GM18505 (cell line): ENCODE results near the gene SHC2.
"Not testable (repeated sequence)": the region's sequence is repeated elsewhere in the genome, so short reads cannot be mapped to it uniquely, and the experiment has no call there.

ENCODE experiments used
- ATAC-seq: cut with Tn5 transposase; IDR thresholded peaks from one replicate; pipeline ENCODE4 v1.9.1; 2021; ENCODE audit not compliant: unreplicated experiment
- POLR2A ChIP-seq: IDR thresholded peaks from 4 replicates; pipeline ENCODE4 v1.6.1; 2011; ENCODE audit warnings: borderline replicate concordance; ENCODE audit not compliant: insufficient read depth, insufficient read length; ENCODE audit errors: extremely low read depth

The SHC2 gene

GRCh38 chr19:412356-413355 is 48.2 kb downstream of the SHC2 start:
- ATAC-seq, result no peak
- no peak for TF ChIP-seq POLR2A

DNA sequence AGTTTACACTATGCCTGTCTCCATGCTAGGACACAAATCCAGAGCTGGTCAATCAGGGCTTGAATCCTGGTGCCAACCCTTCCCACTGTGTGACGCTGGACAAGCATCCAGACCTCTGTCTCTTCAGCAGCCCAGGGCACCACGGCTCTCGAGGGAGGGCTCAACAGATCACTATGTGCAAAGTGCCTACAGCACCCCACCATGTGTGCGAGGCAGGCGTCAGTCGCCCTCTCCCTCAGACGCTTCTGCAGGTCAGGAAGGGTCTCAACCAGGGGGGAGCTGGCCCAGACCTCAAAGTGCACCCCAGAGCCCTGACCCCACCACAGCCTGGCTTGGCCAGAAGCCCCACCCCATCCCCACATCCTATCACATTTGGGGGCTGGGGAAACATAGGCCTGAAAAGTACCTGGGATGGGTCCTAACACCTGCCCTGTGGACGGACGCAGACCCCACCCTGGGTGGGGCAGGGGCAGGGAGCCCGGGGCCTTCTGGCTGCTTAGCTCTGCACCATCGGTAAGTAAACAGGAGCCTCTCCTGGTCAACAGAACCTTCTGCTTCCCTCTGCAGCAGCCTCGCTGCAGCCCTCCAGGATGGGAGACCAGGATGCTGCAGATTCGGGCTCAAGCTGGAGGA is 49.0 kb downstream of the SHC2 start:
- no peak for ATAC-seq
- no peak for TF ChIP-seq POLR2A

DNA sequence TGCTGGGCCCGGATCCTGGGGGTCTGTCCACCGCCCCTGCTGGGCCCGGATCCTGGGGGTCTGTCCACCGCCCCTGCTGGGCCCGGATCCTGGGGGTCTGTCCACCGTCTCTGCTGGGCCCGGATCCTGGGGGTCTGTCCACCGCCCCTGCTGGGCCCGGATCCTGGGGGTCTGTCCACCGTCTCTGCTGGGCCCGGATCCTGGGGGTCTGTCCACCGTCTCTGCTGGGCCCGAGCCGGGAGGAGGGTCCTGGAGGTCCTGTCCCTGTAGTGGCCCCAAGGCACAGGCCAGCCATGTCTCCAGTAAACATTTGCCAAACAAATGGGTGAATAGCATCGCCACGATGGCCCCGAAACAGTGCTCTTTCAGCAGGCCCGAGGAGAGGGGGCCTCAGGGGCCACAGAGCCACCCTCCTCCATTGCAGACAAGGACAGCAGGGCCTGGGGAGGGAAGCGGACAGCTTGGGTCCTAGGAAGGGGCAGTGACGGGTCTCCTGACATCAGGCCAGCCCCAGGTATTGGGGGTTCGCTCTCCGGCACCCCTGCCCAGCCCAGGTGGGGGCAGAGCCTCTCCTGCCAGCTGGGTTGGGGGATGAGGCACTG is 49.6 kb downstream of the SHC2 start:
- ATAC-seq, result not testable (repeated sequence)

GRCh38 chr19:410243-410781 is 50.5 kb downstream of the SHC2 start:
- no peak for ATAC-seq
- TF ChIP-seq POLR2A, result no peak

- ATAC-seq, result no peak
- TF ChIP-seq POLR2A, result no peak
Measured at GRCh38 chr19:409516-410242, 51.2 kb downstream of the SHC2 start.

- no peak for TF ChIP-seq POLR2A
Measured at GRCh38 chr19:408902-409515, 51.8 kb downstream of the SHC2 start, which contains the start of gene C2CD4C. Gene C2CD4C (minus strand): TSS chr19:409147. CDS start chr19:408361, 786 bp downstream.

GRCh38 chr19:408441-408901 is 52.4 kb downstream of the SHC2 start:
- no peak for TF ChIP-seq POLR2A
- ATAC-seq, result no peak

More at GRCh38 chr19:408902-409515, 51.8 kb downstream of the SHC2 start, which contains the start of gene C2CD4C:
- ATAC-seq, result no peak

- no peak for ATAC-seq
- no peak for TF ChIP-seq POLR2A
Measured at GRCh38 chr19:407511-408440, 53.1 kb downstream of the SHC2 start.

GRCh38 chr19:406971-407510 is 53.8 kb downstream of the SHC2 start:
- no peak for ATAC-seq

DNA sequence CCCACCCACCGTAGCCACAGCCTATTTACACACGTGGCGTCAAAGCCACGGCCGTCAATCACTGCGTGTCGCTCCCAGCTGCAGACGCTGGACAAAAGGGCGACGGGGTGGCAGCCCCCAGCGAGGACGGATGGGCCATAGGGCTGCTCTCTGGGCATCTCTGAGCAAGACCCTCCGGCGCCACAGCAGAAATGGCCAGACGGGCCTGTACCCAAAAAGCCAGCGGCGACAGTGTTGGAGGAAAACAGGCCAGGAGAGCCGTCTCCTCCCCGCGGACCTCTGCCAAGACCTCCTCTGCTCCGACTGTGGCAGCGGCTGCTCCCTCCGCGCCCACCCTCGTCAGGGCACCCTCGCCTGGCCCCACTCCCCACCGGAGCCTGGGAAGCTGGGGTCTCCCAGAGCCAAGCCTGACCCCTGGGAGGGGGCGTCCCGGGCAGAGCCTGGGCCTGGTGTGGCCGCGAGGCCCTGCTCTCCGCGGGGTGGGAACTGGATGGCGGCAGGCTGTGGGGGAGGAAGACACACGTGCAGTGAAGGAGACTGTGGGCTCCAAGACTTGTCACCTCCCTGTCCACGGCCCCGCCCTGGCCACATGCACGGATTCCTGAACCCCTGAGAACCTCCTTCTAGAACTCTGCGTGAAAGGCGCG is 54.6 kb downstream of the SHC2 start:
- ATAC-seq, result no peak
- no peak for TF ChIP-seq POLR2A

More at GRCh38 chr19:406971-407510, 53.8 kb downstream of the SHC2 start:
- TF ChIP-seq POLR2A, result no peak
